NAMALWA (cell line): Measurements from ENCODE around the gene COPG2.

Experiments
- DNase-seq: peaks from one replicate; pipeline ENCODE4 v3.0.0-alpha.2; 2015; ENCODE audit warnings: low spot score

Gene COPG2

DNA sequence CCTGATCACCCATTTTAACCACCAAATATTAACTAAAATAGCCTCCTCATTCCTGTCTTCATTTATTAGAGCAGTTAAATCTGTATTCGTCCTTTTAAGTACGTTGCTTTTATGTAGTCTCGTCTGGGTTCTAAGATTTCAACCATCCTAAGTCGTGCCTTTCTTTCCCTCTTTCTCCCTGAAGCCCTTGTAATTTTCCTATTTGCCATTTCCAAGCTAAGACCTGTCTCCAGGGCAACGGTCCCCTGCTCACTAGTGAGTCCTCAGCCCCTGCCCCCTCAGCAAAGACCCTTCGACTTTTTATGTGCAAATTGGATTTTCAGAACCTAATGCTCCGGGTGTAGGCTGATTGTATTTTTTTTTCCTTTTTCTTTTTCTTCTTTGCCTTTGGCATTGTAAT, 192.8 kb downstream of the COPG2 start:
- DNase-seq = no peak

DNA sequence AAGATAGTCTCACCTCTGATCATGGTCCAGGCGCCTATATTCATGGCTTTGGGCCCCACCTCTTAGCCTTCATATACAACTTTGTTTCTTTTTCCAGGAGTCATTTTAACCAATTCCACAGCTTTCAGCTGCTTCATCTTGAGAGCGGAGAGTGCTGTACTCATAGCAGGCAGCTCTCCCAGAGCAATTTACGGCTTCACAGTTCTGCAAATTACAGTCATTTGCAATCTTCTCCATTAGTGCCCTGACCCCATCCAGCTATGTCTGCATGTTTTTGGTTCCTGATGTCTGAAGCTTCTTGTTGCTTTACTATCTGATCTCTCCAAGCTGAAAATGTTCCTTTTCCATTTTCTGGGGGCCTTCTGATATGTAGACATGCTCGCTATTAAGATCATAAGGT, 194.7 kb downstream of the COPG2 start:
- no peak for DNase-seq

DNA sequence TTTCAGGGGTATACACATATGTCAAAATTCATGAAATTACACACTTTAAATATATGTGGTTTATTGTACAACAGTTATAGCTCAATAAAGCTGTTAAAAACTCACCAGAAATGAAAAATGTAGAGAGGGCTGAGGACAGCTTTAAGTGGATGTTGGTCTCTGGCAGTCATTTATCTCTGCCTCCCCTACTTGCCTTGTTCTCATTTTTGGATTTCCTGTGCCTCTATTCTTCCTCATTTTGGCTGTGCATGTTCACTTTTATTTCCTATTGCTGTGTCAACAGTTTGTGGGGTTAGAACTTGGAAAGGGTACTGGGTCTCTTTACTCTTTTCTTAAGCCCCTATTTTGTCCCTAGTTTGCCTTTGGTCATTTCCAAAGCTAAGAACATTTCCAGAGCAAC, 195.3 kb downstream of the COPG2 start:
- DNase-seq = peak; percentile 15

DNA sequence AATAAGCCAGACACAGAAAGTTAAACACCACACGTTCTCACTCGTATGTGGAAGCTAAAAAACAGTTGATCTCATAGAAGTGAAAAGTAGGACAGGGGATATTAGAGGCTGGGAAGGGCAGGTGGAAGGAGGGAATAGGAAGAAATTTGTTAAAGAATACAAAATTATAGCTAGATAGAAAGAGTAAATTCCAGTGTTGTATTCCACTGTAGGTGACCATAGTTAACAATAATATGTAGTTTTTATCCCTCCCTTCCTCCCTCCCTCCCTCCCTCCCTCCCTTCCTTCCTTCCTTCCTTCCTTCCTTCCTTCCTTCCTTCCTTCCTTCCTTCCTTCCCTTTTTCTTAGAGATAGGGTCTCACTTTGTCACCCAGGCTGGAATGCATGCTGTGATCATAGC, 196.6 kb downstream of the COPG2 start:
- no peak for DNase-seq

DNA sequence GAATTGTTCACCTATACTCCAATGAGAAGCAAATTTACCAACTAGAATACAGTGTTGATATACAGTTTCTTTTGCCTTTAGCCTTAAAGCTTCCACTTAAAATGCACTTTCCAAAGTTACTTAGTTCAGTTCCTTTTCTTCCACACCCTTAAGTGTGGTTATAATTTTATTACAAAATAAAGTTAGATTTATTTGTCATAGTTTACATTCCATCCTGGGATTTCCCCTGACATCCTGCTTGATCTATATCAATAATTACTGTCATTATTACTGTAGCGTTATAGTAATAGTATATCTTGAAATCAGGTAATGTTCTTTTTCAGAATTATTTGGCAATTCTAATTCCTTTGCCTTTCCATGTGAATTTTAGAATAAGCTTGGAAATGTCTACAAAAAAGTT, 199.9 kb downstream of the COPG2 start:
- DNase-seq = no peak

DNA sequence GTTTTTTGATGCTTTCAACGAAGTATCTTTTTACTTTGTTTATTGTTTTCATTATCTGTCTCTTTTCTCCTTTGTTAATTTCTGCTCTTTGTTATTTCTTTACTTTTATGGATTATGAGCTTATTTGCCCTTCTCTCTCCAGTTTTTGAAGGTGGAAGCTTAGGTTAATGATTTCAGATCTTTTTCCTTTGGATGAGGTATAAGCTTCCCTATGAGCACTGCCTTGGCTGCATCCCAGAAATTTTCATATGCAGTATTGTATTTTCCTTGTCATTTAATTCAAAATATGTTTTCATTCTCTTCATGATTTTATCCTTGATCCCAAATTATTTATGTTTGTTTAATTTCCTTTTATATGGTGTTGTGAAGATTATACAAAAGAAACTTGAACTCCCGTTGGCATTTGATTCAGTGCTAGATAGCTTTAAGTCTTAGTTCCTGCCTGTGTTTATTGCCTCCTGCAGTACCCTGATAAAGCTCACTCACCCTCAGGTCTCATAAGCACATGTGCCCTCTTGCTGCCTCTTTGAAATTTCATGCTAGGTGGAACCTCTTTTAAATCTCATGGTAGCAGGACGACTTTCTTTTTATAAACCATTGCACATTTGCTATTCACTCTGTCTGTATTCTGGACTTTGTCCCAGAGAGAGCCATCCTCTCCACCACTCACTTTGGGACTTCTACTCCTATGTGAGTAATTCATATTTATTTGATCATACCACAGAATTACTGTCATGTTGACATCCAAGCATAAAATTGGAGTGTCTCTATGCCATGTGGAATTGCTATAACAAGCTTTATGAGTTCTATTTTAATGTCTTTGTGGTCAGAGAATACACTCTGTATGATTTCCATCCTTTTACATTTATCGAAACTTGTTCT, 204.8 kb downstream of the COPG2 start:
- no peak for DNase-seq

DNA sequence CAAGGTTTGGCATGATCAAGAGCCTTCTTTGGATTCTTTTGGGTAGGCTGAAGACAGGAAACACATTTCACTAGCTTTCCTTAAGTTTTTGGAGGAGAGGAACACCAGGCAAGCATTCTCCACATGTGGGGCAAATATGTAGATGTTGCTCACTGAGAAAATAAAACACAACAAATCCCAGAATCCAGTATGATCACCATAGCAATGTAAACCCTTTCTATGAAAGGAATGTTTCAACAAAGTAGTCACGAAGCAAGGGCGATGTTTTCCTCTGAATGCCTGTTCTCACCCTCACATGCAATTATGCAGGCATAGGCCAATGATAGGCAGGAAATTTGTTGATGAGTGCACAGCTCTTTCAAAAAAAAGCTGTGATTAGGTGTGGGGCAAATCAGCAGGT, 207.3 kb downstream of the COPG2 start:
- no peak for DNase-seq

DNA sequence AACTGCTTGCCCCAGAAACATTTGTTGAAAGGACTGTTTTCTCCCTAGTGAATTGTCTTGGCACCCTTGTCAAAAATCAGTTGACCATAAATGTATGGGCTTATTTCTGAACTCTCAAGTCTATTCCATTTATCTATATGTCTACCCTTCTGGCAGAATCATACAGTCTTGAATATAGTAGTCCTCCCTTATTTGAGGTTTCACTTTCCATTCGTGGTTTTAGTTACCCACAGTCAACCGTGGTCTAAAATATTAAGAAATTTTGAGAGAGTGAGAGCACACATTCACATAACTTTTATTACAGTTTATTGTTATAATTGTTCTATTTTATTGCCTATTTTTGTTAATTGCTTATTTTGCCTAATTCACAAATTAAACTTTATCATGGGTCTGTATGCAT, 210.3 kb downstream of the COPG2 start:
- peak; percentile 31 for DNase-seq
